GM19043 (cell line): ENCODE results near the gene GABBR2.

Experiments used
- ATAC-seq: cut with Tn5 transposase; IDR thresholded peaks from one replicate; pipeline ENCODE4 v1.9.1; 2021; ENCODE audit warnings: low read depth; ENCODE audit not compliant: unreplicated experiment

GABBR2 gene

DNA sequence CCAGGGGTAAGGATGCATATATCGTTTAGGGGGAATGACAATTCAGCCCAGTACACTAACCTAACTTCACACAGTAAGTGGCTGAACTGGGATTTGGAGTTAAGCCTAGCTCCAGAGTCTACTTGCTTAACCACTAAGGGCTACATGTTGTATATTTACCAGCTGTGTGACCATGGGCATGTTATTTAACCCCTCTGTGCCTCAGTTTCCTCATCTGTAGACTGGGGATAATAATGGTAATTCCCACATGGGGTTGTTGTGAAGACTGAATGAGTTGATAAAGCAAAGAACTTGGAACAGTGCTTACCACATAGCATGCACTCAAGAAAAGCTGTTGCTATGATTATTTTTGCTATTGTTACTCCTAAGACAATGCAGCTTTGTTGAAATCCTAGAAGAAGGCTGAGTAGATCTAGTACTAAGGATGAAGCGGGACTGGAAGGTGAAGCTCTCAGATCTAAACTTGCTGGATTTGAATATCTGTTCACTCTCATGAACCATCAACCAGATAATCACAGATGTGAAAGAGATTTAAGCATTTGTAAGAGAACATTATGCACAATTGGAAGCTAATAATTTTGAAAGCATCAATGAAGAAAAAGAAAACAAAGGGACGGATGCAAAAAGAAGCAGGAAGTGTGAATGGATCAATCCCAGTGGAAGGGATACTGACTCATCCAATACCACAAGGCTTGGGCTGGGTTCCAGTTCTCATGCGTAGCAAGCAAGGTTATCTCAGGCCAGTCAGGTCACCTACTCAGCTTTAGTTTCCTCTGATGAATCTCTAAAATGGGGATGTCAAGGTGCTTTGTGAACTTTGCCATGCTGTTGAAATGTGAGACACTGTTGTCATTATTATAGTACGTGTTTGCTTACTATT lies 374.8 kb downstream of the GABBR2 start:
- no peak for ATAC-seq

- ATAC-seq, result no peak
Observed at GRCh38 chr9:98332405-98332831, 376.3 kb downstream of the GABBR2 start.

DNA sequence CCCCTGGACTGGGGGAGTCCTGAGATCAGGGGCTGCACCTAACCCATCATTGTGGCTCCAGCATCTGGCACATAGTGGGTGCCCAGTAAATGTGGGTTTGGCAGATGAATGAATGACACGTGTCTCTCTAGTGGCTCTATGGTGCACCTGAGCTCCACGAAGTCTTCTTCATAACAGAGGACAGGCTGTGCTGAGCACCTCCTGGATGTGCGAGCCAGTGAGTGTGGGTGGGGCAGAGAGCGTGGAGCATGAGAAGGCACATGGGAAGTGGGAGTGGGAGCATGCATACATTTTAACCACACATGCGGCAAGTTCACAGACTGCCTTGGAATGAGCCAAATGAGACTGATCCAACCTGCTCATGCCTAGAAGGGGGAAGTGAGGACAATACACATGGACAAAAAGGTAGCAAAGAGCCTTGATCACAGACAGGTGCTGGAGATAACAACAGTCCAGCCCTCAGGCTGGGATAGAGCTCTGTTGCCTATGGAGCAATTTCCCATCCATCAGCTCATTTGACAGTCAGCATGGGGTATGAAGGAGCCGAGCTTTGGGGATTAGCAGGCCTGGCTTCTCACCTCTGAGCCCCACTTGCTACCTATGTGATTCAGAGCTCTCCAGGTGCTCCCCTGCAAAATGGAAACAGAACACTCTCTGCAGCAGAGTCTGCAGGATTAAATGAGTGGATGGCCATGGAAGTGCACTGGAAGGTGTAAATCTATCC lies 377.0 kb downstream of the GABBR2 start:
- no peak for ATAC-seq

DNA sequence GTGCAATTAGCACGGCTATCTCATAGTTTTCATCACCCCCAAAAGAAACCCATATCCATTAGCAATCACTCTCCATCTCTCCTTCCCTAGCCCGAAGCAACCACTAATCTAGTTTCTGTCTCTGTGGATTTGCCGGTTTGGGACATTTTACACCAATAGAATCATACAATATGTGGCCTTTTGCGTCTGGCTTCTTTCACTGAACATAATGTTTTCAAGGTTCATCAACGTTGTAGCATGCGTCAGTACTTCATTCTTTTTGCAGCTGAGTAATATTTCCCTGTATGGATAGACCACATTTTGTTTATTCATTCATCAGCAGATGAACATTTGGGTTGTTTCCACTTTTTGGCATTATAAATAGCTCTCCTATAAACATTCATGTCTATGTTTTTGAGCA lies 377.9 kb downstream of the GABBR2 start:
- ATAC-seq, result no peak

DNA sequence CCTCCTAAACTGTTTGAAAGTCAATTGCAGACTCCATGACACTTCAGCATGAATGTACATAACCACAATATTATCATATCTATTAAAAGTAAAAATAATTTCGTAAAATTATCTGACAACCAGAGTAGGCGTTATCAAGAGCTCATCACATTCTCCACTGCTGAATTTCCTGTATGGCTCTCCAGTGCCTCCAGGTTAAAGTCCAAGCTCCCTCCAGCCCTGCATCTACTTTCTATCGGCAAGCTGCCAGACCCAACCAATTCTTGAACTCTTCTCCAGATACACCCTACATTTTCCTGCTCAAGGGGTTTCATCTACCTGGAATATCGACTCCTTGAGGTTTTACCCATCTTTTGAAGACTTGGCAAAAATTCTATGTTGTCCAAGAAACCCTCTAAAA lies 378.8 kb downstream of the GABBR2 start:
- no peak for ATAC-seq

GRCh38 chr9:98329281-98329680 lies 379.5 kb downstream of the GABBR2 start:
- ATAC-seq, result no peak

GRCh38 chr9:98328770-98329169 lies 380.0 kb downstream of the GABBR2 start:
- no peak for ATAC-seq

DNA sequence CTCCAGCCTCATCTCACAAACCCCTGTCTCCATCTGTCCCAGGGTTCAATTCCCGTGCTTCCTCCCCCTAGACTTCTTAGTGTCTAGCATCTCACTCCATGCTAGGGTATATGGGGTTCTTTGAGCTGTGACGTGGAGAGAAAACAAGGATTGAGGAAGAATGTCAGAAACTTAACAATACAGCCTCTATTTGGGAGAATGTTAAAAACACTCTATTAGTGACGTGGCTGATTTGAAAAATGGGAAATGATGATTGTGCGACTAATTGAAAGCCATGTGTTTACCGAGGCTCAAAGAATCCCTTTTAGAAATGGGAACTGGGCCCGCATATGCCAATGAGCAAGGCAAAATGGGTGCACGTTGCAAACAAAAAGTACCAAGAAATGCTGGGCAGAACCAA lies 380.6 kb downstream of the GABBR2 start:
- no peak for ATAC-seq

DNA sequence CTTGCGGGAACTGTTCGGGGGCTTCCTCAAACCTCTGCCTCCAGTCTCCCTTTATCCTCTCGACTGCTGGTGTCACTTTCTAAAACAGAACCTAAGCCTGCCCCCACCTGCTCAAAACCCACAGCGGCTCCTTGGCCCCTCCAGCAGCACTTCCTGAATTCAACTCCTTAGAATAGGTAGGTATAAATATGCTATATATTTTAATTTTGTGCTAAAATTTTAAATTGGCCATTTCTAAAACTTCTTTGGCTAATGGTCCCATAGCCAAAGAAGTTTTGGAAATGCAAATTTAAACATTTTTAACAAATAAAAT lies 381.5 kb downstream of the GABBR2 start:
- no peak for ATAC-seq

DNA sequence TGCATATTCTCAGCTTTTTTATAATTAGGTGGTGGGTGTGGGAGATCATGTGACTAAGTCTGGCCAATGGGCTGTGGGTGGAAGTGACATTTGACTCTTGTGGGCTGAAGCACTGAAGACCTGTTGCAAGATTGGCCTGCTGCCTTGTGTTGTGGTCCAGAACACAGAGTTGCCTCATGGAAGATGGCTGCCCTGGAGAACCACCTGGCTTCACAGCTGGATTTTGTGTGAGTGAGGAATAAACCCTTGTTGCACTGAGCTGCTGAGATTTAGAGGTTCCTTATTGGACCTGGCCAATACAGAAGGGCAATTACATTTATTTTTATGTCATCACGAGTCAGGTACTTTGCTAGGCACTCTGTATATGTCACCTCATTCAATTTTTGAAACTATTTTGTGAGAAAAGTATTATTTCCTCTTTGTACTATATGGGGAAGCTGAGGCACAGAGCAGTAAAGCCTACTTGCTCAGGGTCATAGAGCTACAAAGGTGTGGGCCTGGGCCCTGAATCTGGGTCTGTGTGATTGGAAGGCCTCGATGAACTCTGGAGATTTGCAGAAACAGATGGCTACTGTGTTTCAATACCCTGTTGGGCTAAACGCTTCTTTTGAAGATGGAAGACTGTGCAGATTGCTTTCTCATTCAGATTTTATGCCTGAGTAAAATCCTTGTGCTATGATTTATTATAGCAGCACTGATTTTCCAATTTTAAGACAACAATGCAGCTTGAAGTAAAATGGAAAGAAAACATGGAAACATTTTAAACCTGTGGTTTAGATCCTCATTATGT lies 382.1 kb downstream of the GABBR2 start:
- no peak for ATAC-seq

DNA sequence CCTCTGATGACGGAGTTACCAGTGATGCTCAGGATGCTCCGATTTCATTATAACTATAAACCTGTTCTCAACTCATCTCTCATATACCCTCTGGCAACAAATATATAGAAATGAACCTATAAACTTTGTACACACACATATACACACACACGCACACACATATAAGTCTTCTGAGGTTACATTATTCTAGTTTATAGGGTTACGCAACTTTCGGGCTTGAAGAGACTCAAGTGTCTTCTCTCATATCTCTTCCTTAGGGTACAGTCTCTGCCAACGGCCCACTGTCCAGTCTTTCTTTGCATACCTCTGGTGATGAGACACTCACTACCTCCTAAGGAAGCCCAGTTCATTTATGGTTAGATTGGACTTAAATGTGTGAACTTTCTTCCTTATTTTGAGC lies 383.9 kb downstream of the GABBR2 start:
- ATAC-seq, result no peak

DNA sequence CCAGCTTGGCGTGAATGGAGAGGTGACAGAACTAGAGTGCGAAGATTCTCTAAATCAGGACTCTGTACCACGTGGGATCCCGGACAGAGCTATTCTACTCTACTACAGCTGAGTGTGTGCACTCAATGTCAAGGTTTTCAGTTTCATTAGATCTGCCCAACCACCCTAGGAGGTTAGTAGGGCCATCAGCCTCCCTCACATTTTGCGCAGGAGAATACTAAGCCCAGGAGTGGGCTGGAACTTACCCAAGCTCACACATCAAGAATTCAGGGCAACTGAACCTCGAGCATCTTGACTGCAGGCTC lies 385.0 kb downstream of the GABBR2 start:
- no peak for ATAC-seq

- no peak for ATAC-seq
Observed at GRCh38 chr9:98323051-98323830, 385.5 kb downstream of the GABBR2 start.

GRCh38 chr9:98321269-98321668 lies 387.5 kb downstream of the GABBR2 start:
- no peak for ATAC-seq

DNA sequence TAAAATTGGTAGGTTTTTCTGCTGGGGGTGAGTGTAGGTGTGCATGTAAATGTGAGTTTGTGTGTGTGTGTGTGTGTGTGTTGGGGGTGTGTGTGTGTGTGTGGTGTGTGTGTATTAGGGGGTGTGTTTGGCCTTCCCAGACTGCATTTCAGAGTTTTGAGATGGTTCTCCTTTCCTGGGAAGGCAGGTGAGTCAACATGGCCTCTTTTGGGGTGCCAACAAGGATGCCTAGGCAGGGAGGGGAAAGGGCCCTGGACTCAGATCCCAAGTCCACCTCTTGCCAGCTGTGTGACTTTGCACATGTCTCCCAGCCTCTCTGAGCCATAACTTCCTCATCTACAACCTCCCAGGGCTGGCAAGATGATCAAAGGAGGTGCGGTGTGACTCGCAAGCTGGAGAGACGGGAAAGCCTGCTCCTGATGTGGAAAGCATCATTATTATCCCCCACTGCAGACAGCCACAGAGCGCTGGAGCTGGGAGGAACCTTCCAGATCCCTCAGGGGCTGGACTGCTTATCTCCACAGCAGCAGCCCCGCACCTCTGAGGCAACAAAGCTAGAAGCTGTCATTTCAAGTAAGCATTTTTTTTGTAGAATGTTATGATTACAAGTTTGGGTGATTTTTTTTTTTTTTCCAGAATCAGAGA lies 389.8 kb downstream of the GABBR2 start:
- no peak for ATAC-seq

DNA sequence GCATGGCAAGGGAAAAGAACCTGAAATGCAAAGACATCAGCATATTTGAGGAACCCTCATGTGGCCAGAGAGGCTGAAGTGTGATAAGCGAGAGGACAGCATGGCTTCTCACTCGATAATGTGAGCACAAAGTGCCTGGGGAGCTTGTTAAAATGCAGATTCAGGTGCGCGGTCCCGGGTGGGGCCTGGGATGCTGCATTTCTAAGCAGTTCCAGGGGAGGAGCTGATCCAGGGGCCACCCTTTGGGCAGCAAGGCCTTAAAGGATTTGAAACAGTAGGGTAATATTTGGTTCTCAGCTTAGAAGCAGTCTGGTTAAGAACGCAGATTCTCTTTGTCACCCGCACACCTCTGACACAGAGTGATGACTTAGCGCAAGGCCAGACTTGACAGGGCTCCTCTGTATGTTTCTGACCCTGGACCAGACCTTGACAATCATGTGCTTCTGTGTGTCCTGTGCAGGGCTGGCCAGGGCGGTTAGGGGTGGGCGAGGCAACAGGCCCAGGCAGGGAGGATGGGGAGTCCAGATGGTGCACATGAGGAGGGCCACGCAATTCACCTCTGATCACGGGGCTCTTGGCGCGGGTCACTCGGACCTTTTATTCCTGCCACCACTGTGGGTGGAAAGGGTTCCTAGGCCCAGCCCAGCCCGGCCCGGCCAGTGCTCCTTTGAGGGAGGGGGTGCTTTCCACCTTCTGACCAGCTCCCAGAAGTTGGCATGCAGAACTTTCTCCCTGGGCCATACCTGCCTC lies 390.5 kb downstream of the GABBR2 start:
- ATAC-seq, result no peak

DNA sequence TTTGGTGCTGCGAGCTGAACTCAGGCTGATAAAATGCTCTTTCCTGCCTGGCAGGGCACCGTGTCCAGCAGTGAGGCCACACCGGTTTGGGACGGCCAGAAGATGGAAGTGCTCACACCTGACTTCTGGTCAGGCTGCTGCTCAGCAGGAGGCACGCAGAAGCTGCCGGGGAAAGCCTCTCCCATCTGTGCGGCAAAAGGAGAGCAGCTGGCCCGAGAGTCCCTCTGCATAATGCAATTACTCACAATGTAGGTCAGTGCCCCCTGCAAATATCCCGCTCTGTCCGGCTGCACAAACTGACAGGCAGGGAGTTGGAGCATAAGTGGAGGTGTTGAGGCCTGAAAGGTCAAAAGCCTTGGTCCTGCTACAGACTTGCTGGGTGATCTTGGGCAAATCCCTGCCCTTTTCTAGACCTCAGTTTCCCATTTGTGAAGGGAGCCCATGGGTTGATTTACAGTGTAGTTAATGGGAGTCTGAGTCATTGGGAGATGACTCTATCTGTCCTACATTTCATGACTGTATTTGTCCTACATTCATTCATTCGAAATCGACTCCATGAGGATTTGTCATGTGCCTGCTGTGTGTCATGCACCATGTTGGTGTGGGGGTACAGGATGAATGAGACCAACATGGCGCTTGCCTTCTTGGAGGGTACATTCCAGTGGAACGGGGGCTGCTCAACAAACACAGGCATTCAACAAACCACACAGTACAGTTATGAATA lies 391.4 kb downstream of the GABBR2 start:
- ATAC-seq, result no peak

DNA sequence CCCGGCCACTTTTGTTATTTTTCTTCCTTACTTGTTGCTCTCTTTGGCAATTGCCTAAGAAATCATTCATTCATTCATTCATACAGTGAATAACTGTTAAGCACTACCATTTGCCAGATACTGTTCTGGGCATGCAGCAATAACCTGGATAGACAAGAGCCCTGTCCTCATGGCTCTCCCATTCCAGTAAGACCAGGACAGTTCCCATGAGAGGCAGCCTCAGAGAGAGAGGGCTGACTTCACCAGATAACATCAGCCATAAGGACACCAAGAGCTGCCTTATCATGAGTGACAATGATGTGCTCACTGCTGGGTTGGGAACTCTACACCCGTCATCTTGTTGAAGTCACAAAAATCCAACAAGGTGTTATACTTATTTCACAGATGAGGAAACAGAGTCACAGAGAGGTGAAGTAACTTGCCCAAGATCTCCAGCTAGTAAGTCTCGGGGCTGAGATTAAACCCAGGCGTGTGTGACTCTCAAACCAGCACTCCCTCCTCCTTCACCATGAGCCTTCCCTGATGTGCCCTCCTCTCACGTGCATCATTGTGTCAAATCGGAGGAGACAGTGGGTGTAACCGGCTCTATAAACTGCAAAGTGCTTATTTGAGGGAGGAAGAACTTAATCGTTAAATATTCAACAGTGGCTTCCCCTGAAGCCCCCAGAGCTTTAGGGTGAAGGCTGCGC lies 392.1 kb downstream of the GABBR2 start:
- ATAC-seq, result no peak
